ENCODE results near the gene EREG.

- TF ChIP-seq POLR2A (IDR thresholded peaks at IDR 0.05) (no peak), CTCF (IDR thresholded peaks at IDR 0.05) (no peak)
These were observed 53.2 kb downstream of the EREG start for GRCh38 chr4:74418063-74418670.

Data from uterus (tissue), 2 donors.